Ovary (tissue), 3 donors: Measurements from ENCODE around the gene CNTNAP5.

Experiments used
- CTCF ChIP-seq, 3 donors: fragments of 450-650 bp in 2 of 3; fragments of 200-600 bp in 1 of 3; IDR thresholded peaks; one replicate each; pipeline versions ENCODE4 v1.5.1 to v1.8.0; 2016 to 2022; ENCODE audit warnings: antibody characterized with exemption in 3 of 3, mild to moderate bottlenecking in 1 of 3
- POLR2A ChIP-seq: fragments of 450-650 bp; IDR thresholded peaks from one replicate; pipeline ENCODE4 v1.6.1; 2017; ENCODE audit warnings: antibody characterized with exemption, mild to moderate bottlenecking, moderate library complexity
- donor health status: DM: no; HTN: no; CAD: no.

DNA sequence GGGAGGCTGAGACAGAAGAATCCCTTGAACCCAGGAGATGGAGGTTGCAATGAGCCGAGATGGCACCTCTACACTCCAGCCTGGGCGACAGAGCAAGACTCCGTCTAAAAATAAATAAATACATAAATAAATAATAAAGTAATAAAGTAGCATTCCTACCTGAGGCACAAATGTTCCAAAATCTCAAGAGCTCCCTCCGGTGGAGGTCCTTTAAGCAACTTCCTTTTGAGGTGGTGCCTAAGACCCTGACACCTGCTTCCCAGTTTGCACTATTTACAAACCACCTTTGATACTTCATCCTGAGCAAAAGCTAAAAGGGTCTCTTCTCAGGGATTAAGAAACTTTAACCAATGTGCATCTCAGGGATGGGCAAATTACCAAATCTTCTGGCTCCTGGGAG is 505.1 kb downstream of the CNTNAP5 start:
- TF ChIP-seq CTCF (IDR thresholded peaks at IDR 0.05) (no peak), POLR2A (no peak)
